H1 (cell line): ENCODE results near the gene USP24.
"Not testable (repeated sequence)": the region's sequence is repeated elsewhere in the genome, so short reads cannot be mapped to it uniquely, and the experiment has no call there.

Experiments
- BACH1 ChIP-seq: IDR thresholded peaks from 2 replicates; pipeline ENCODE4 v1.6.1; 2012; ENCODE audit warnings: low read length, improper control_type of control experiment
- EGR1 ChIP-seq: IDR thresholded peaks from 2 replicates; pipeline ENCODE4 v1.6.1; 2011; ENCODE audit warnings: low read depth, low read length, borderline replicate concordance
- SIN3A ChIP-seq, 2 experiments: IDR thresholded peaks in 1 of 2; conservative IDR thresholded peaks in 1 of 2; 2 replicates each; pipeline ENCODE4 v1.6.1; 2011 to 2012; ENCODE audit warnings: low read length in 2 of 2, improper control_type of control experiment in 1 of 2, low read depth in 1 of 2, mild to moderate bottlenecking in 1 of 2
- TF ChIP-seq, protein P1 (sequence below), 3 experiments: IDR thresholded peaks; 1 replicate in 2 of 3; 2 replicates in 1 of 3; pipeline versions ENCODE4 v1.5.1 to v1.6.1; 2011; ENCODE audit warnings: low read length in 3 of 3, mild to moderate bottlenecking in 3 of 3, inconsistent platforms in 2 of 3, low read depth in 1 of 3, moderate library complexity in 1 of 3; ENCODE audit not compliant: insufficient read depth in 1 of 3; ENCODE audit errors: control extremely low read depth in 1 of 3

DNA sequence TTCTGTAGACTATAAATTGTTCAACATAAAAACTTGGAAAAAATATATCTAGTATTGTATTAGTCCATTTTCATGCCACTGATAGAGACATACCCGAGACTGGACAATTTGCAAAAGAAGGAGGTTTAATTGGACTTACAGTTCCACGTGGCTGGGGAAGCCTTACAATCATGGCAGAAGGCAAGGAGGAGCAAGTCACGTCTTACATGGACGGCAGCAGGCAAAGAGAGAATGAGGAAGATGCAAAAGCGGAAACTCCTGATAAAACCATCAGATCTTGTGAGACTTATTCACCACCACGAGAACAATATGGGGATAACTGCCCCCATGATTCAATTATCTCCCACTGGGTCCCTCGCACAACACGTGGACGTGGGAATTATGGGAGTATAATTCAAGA is 15.4 kb downstream of the USP24 start:
- TF ChIP-seq, protein P1, sequence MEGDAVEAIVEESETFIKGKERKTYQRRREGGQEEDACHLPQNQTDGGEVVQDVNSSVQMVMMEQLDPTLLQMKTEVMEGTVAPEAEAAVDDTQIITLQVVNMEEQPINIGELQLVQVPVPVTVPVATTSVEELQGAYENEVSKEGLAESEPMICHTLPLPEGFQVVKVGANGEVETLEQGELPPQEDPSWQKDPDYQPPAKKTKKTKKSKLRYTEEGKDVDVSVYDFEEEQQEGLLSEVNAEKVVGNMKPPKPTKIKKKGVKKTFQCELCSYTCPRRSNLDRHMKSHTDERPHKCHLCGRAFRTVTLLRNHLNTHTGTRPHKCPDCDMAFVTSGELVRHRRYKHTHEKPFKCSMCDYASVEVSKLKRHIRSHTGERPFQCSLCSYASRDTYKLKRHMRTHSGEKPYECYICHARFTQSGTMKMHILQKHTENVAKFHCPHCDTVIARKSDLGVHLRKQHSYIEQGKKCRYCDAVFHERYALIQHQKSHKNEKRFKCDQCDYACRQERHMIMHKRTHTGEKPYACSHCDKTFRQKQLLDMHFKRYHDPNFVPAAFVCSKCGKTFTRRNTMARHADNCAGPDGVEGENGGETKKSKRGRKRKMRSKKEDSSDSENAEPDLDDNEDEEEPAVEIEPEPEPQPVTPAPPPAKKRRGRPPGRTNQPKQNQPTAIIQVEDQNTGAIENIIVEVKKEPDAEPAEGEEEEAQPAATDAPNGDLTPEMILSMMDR (IDR thresholded peaks at IDR 0.05; ENCODE audit: control extremely low read depth in 1 of 3, insufficient read depth in 1 of 3, low read depth in 1 of 3, low read length in 3 of 3): not testable (repeated sequence)
- TF ChIP-seq SIN3A (conservative IDR thresholded peaks at IDR 0.05 in 1 of 2, IDR thresholded peaks at IDR 0.05 in 1 of 2; ENCODE audit: low read depth in 1 of 2, low read length in 2 of 2); EGR1; BACH1: not testable (repeated sequence)
